Panc1 (cell line): ENCODE data around the gene OFD1. TPM values are rescaled to one million over a fixed set of nuclear protein-coding genes. Genes with fewer than 3 reads are reported as not detected.
A peak's percentile ranks its signal among the peaks of the same experiment; 100 is the strongest.

Experiments used
- ATAC-seq: fragments of 200-7000 bp; cut with Tn5 transposase; 2 replicates; pipeline ENCODE4 v1.9.1; 2020; ENCODE audit warnings: mild to moderate bottlenecking, moderate library complexity
- BruUV-seq: library from RNA; stranded (reverse); fragments of 400-500 nt; replicated peaks from 2 replicates; lab custom pipeline; 2021; lab: Mats Ljungman, UMichigan
- CTCF ChIA-PET: fragments of 300-600 bp; sonication (Branson Sonifier 250); formaldehyde crosslinking; loops from one replicate; lab custom pipeline; 2022; ENCODE audit warnings: antibody characterized with exemption; lab: Charles Lee
- POLR2A ChIA-PET: fragments of 300-600 bp; sonication (Branson Sonifier 250); formaldehyde crosslinking; loops from one replicate; lab custom pipeline; 2022; ENCODE audit warnings: antibody characterized with exemption; lab: Charles Lee
- DNase-seq: peaks from one replicate; pipeline ENCODE4 v3.0.0-alpha.2; 2010; ENCODE audit warnings: low read depth, low spot score
- H3K27ac ChIP-seq: 2 replicates; pipeline ENCODE4 v1.5.1; 2011; ENCODE audit warnings: mild to moderate bottlenecking, low read length, inconsistent platforms
- H3K27me3 ChIP-seq: fragments of 200-500 bp; sonication (Bioruptor generic); 2 replicates; pipeline ENCODE4 v1.6.0; 2014; ENCODE audit warnings: low read length, inconsistent platforms; ENCODE audit not compliant: control insufficient read depth, insufficient read depth
- H3K36me3 ChIP-seq: fragments of 200-500 bp; sonication (Bioruptor generic); 2 replicates; pipeline ENCODE4 v1.5.1; 2014; ENCODE audit warnings: inconsistent platforms, mild to moderate bottlenecking, low read length, moderate library complexity; ENCODE audit not compliant: control insufficient read depth, insufficient read depth
- H3K4me1 ChIP-seq: 2 replicates; pipeline ENCODE4 v1.5.1; 2011; ENCODE audit warnings: inconsistent platforms, mild to moderate bottlenecking, low read length, moderate library complexity; ENCODE audit not compliant: control insufficient read depth, insufficient read depth
- H3K4me3 ChIP-seq, 2 experiments: 2 replicates each; pipeline ENCODE4 v1.5.1; 2011 to 2012; ENCODE audit warnings: low read depth in 2 of 2, low read length in 2 of 2, mild to moderate bottlenecking in 2 of 2, inconsistent platforms in 1 of 2, moderate library complexity in 1 of 2
- H3K9me3 ChIP-seq: fragments of 200-500 bp; sonication (Bioruptor generic); 2 replicates; pipeline ENCODE4 v1.5.1; 2014; ENCODE audit warnings: low read depth, mild to moderate bottlenecking, inconsistent platforms, low read length, moderate library complexity; ENCODE audit not compliant: control insufficient read depth, insufficient read depth
- POLR2AphosphoS5 ChIP-seq: IDR thresholded peaks from 2 replicates; pipeline ENCODE4 v1.6.1; 2012; ENCODE audit warnings: mild to moderate bottlenecking, low read depth, low read length, moderate library complexity
- REST ChIP-seq, 2 experiments: IDR thresholded peaks; 2 replicates each; pipeline ENCODE4 v1.6.1; 2011 to 2012; ENCODE audit warnings: low read depth in 2 of 2, control low read depth in 1 of 2, low read length in 1 of 2, mild to moderate bottlenecking in 1 of 2, moderate library complexity in 1 of 2; ENCODE audit not compliant: insufficient read depth in 1 of 2
- SIN3A ChIP-seq: IDR thresholded peaks from 2 replicates; pipeline ENCODE4 v1.6.1; 2012; ENCODE audit warnings: low read depth, mild to moderate bottlenecking, low read length, moderate library complexity, borderline replicate concordance; ENCODE audit not compliant: insufficient read depth
- TCF7L2 ChIP-seq: IDR thresholded peaks from 2 replicates; pipeline ENCODE4 v1.6.1; 2011; ENCODE audit warnings: mild to moderate bottlenecking, low read depth, low read length, inconsistent platforms
- in situ Hi-C: cut with HindIII; loops from 2 replicates; pipeline ENCODE4 v1.10.0; 2016; ENCODE audit warnings: low sequenced_read_pairs, low pct_unique_long_range_greater_than_20kb
- intact Hi-C: fragments of 100-400 bp; cut with micrococcal nuclease; formaldehyde crosslinking; loops from one replicate; pipeline ENCODE4 v1.10.0; 2022; ENCODE audit not compliant: unreplicated experiment
- total RNA-seq: library from RNA; stranded (reverse); gene quantifications from one replicate; pipeline ENCODE4 v1.2.1, GENCODE V29; 2021; ENCODE audit not compliant: unreplicated experiment
- TF ChIP-seq, protein P1 (sequence below): fragments of 450-650 bp; IDR thresholded peaks from 2 replicates; pipeline ENCODE4 v1.5.1; 2017; ENCODE audit warnings: mild to moderate bottlenecking

The OFD1 gene
- total RNA-seq, 1 experiment from 2014 or later = 22.8 TPM

- peak overlapping the region; percentile 69 to 84 for H3K4me3 ChIP-seq
- ATAC-seq (no peak), DNase-seq (no peak)
- in situ Hi-C loops = no loop called here
- 0 out of 2 replicates have a peak overlapping the region, but pooled peaks have one; percentile 83 for H3K27ac ChIP-seq
- BruUV-seq = no TSS peak
- TF ChIP-seq, protein P1, sequence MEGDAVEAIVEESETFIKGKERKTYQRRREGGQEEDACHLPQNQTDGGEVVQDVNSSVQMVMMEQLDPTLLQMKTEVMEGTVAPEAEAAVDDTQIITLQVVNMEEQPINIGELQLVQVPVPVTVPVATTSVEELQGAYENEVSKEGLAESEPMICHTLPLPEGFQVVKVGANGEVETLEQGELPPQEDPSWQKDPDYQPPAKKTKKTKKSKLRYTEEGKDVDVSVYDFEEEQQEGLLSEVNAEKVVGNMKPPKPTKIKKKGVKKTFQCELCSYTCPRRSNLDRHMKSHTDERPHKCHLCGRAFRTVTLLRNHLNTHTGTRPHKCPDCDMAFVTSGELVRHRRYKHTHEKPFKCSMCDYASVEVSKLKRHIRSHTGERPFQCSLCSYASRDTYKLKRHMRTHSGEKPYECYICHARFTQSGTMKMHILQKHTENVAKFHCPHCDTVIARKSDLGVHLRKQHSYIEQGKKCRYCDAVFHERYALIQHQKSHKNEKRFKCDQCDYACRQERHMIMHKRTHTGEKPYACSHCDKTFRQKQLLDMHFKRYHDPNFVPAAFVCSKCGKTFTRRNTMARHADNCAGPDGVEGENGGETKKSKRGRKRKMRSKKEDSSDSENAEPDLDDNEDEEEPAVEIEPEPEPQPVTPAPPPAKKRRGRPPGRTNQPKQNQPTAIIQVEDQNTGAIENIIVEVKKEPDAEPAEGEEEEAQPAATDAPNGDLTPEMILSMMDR = peak; percentile 41
- no peak for TF ChIP-seq TCF7L2
- no peaks in the 10 kb centered on the region for H3K9me3 ChIP-seq
- POLR2A ChIA-PET = no interaction called here
- peaks cover 3% of the 10 kb centered on the region for H3K4me1 ChIP-seq
- intact Hi-C loops = no loop called here
- CTCF ChIA-PET = no interaction called here
- H3K36me3 ChIP-seq = no peaks in the 10 kb centered on the region
- no peaks in the 10 kb centered on the region for H3K27me3 ChIP-seq
Measured at GRCh38 chrX:13690836-13691235, 43.7 kb upstream of the OFD1 start.

- in situ Hi-C loops (no loop called here), intact Hi-C loops (no loop called here)
- no peak overlapping the region for H3K27ac ChIP-seq
- BruUV-seq = no TSS peak
- TF ChIP-seq REST (IDR thresholded peaks at IDR 0.05; ENCODE audit: insufficient read depth in 1 of 2, low read depth in 2 of 2, low read length in 1 of 2) (no peak), POLR2AphosphoS5 (no peak), TCF7L2 (no peak), SIN3A (no peak)
- TF ChIP-seq, protein P1 = no peak
- H3K36me3 ChIP-seq = no peaks in the 10 kb centered on the region
- POLR2A ChIA-PET = interaction anchor here (0.5 kb wide), 1 partner anchor 8 kb away, joined by 4 read pairs; no protein-coding TSS in a partner anchor
- no peaks in the 10 kb centered on the region for H3K9me3 ChIP-seq
- CTCF ChIA-PET = no interaction called here
- no peak overlapping the region for H3K4me3 ChIP-seq
- no peak for DNase-seq
- no peak for ATAC-seq
- no peaks in the 10 kb centered on the region for H3K27me3 ChIP-seq
- H3K4me1 ChIP-seq = peaks cover 3% of the 10 kb centered on the region
Measured at GRCh38 chrX:13691841-13692371, 42.6 kb upstream of the OFD1 start.
